Measurements from ENCODE around the gene ABCF2. TPM values are rescaled to one million over a fixed set of nuclear protein-coding genes. Genes with fewer than 3 reads are reported as not detected.

The ABCF2 gene
- total RNA-seq, 1 donor from 2014 or later, result 7.8 TPM

DNA sequence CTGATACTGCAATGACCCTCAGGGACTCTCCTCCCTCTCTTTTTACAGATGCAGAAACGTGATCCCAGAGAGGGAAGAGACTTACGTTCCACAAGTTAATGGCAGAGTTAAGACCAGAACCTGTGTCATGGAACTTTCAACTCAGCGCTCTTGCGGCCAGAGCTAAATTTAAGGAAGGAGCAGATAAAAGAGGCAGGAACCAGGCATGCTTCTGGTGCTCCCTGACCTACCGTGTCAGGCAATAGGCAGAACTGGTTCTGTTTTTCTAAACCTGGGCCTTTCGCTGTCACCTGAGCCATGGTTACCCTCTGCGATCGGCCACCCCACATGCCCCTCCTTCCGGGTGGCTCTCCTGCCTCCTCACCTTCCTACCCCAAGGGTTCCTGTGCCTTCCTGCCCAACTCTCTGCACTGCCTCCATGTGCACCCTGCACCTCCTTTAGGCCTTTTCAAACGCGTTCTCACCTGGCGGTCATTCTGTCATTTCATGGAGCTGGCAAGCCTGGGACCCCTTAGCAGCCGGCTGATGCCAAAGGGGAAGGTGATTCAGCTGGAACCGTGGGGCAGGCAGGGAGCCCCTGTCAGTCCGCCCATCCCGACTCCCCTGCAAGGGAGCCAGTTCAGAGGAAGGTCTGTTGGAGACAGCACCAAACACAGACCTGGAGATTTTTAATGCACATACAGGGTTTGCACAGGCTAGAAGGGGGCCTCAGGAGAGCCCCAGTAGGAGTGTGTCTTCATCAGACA is 51.8 kb downstream of the ABCF2 start:
- DNase-seq (ENCODE audit: low spot score) (no peak), ATAC-seq (no peak)

DNA sequence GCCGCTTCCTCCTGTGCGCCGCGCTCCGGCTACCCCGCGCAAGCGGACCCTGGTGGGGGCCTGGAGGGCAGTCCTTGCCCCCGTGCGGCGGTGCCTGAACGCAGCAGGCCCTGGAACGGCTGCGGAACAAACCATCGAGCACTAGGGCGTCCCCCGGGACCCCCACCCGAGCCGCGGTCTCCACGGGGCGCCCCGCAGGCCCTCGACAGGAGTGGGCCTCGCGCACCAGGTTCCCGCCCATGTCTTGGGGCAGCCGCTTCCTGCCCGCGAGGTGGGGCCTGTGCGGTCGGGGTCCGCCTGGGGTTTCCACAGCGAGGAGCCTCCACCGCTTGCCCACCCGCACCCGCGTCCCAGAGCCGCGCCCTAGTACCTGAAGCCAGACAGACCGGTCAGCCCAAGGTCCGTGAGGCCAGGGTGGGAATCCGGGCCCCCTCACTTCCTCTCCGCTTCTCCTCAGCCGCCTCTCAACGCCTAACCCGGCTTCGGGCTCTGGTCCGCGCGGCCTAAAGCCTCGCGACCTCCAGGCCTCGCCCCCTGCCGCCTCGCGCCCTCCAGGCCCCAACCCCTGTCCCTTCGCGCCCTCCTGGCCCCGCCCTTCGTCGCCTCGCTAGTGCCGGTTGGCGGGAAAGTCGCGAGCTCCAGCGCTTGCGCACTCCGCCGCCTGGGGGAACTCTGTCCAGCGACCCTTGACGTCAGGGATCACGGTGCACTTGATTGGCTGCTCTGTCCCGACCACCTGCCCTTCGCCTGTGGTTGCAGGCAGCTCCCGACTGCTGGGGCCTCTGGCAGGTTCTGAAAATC is 52.6 kb downstream of the ABCF2 start:
- no peak for DNase-seq (ENCODE audit: low spot score)

GRCh38 chr7:151173386-151174245 is 53.4 kb downstream of the ABCF2 start:
- DNase-seq (ENCODE audit: low spot score) (no peak), ATAC-seq (no peak)

More for the DNA sequence above, 52.6 kb downstream of the ABCF2 start:
- no peak for ATAC-seq

DNA sequence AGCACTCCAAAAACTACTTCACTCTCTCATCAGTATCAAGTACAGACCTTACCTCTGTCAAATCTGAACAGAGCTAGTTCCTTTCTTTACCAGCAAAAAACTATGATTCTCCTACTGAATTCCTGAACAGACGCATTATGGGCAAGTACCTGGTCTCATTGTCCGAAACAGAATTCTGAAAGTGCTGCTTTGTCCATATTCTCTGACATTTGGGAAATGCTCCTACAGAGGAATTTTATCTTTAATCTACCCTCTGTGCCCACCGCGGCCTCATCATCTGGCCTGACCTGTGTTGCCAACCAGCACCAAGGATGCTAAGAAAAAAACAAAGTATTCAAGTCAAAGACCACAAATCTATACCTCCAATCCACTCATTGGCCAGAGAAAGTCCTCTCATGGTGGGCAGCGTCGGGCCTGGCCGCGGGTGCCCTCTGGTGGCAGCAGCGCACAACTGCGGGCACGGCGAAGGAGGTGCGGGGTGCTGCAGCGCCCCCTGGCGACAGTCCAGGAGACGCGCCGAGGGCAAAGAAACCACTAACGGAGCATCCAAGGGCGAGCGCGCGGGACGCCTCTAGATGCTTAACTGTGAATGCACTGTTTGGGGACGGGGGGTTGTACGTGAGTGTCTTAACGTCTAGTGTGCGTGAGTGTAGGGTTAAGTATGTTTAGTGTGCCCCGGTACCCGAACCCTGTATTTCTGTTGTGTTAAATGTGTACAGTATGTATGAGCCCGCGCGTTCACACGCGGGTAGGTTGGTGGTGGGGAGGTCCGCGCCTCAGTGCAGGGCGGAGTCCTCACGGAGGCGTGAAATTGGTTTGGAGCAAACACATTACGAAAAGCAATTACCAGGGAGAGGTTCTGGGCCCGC is 54.5 kb downstream of the ABCF2 start:
- ATAC-seq (peak; percentile 98), DNase-seq (ENCODE audit: low spot score) (peak; percentile 79)

DNA sequence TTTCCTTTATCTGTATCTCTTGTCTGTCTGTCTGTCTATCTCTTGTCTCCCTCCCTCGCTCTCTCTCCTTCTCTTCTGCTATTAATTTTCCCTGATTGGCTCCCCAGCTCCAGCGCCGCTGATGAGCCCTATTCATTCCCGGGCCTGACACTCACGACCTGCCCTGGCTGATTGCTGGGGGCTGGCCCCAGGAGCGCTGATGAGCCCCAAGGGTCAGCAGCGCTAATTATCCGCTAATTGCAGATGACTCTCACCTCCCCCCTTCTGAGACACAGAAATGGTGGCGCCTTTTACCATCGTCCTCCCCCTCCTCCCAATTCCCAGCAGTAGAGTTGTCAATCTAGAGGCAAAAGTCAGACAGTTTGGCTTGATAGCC is 58.2 kb downstream of the ABCF2 start:
- DNase-seq (ENCODE audit: low spot score) (no peak), ATAC-seq (no peak)

DNA sequence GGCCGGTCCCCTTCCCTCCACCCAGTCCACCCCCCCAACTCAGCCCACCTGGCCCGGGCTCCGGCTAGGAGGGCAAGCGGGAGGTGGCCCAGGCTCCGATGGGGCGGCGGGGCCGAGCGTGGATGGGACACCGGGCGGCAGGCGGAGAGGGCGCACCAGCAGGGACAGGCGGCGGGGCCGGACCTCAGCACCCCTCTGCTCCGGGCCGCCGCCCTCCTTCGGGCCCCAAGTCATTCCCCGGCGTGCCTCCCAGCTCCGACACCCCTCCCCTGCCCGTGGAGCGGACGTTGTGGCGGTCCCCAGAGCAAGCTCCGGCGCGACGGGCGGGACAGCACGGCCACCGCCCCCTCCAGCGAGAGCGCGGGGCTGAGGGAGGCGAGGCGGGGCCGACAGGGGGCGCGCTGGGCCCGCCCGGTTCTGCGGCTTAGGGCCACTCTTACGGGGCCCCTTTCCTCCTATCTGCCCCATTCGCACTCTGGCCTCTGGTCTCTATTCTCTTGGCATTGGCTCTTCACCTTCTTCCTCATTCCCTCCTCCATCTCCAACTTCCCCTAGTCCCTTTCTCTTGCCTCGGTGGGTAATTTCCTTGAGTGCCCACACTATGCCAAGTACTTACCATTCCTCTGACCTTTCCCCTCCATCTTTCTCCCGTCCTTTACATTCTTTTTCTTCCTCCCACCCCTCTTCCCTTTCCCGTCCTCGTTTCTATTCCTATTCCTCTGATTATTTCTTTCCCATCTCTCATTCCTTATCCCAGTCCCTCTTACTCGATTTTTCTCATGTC is 58.8 kb downstream of the ABCF2 start:
- ATAC-seq (peak; percentile 66), DNase-seq (ENCODE audit: low spot score) (no peak)

GRCh38 chr7:151167197-151167961 is 59.6 kb downstream of the ABCF2 start, which contains the start of gene GBX1:
TSS of gene GBX1 (minus strand) at chr7:151167694. CDS start at chr7:151167548, 146 bp downstream.
- no peak for DNase-seq (ENCODE audit: low spot score)

DNA sequence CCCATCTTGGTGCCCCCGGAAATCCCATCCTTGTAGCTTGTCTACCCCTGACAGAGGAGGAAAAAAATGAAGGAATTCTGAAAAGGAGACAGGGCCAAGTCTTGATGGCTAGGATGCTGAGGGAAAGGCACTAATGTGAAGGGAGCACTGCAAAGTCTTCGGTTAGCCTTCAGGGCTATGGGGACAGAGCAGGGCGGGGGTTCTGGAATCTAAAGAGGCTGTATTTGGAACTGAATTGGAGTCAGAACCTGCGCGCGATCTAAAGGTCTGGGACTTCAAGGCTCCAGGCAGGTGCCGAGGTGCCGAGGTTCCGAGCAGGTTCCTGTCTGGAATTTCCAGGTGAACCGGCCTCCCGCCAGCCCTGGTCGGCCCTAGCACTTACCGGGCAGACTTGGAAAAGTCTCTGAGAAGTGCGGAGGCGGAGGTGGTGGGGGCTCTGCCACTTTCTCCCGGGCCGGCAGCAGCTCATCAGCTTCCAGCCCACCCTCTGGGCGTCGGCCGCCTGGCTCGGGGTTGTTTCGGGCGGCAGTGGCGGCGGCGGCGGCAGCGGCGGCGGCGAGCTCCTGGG is 60.3 kb downstream of the ABCF2 start:
- DNase-seq (ENCODE audit: low spot score), result no peak
- ATAC-seq, result no peak

More at GRCh38 chr7:151167197-151167961, 59.6 kb downstream of the ABCF2 start, which contains the start of gene GBX1:
- peak; percentile 64 for ATAC-seq

Other genes with a start within 250 kb of the ABCF2 start
- gene KCNH2, start 248.9 kb downstream of the ABCF2 start, total RNA-seq, result 0.28 TPM
- gene NOS3, start 236.2 kb downstream of the ABCF2 start, total RNA-seq, result 8.7 TPM
- not detected for gene ATG9B, start 202.7 kb downstream of the ABCF2 start, total RNA-seq
- gene ABCB8, start 198.8 kb downstream of the ABCF2 start, total RNA-seq, result 29.1 TPM
- 2.2 TPM for gene ASIC3, start 178.7 kb downstream of the ABCF2 start, total RNA-seq
- gene CDK5, start 169.3 kb downstream of the ABCF2 start, total RNA-seq, result 9.6 TPM
- 83.1 TPM for gene SLC4A2, start 167.6 kb downstream of the ABCF2 start, total RNA-seq
- 61.3 TPM for gene FASTK, start 146.4 kb downstream of the ABCF2 start, total RNA-seq
- gene TMUB1, start 143.7 kb downstream of the ABCF2 start, total RNA-seq, result 60.4 TPM
- gene AGAP3, start 140.7 kb downstream of the ABCF2 start, total RNA-seq, result 54.7 TPM
- not detected for gene GBX1, start 59.5 kb downstream of the ABCF2 start, total RNA-seq
- not detected for gene ASB10, start 40.0 kb downstream of the ABCF2 start, total RNA-seq
- gene H2BK1, start 16.7 kb downstream of the ABCF2 start, total RNA-seq, result not detected
- gene CHPF2, start 5.3 kb upstream of the ABCF2 start, total RNA-seq, result 16.1 TPM
- gene SMARCD3, start 21.5 kb upstream of the ABCF2 start, total RNA-seq, result 2.2 TPM
- gene NUB1, start 114.6 kb upstream of the ABCF2 start, total RNA-seq, result 19.0 TPM
- 0.28 TPM for gene WDR86, start 182.8 kb upstream of the ABCF2 start, total RNA-seq
- not detected for gene CRYGN, start 212.9 kb upstream of the ABCF2 start, total RNA-seq